HG02588 (cell line): Measurements from ENCODE around the gene SERBP1.
"Not testable (repeated sequence)": the region's sequence is repeated elsewhere in the genome, so short reads cannot be mapped to it uniquely, and the experiment has no call there.

Source experiments
- ATAC-seq: cut with Tn5 transposase; IDR thresholded peaks from one replicate; pipeline ENCODE4 v1.9.1; 2021; ENCODE audit warnings: mild to moderate bottlenecking, moderate library complexity; ENCODE audit not compliant: unreplicated experiment

The SERBP1 gene

DNA sequence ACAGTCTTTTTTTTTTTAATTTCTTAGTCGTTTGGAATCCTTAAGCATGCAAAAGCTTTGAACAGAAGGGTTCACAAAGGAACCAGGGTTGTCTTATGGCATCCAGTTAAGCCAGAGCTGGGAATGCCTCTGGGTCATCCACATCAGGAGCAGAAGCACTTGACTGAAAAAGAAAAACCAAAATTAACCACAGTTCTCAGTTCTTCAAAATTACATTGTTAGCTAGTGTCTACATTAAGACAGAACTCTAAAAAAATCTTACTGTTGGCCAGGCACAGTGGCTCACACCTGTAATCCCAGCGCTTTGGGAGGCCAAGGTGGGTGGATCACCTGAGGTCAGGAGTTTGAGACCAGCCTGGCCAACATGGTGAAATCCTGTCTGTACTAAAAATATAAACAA, 17.1 kb downstream of the SERBP1 start:
- ATAC-seq = not testable (repeated sequence)

DNA sequence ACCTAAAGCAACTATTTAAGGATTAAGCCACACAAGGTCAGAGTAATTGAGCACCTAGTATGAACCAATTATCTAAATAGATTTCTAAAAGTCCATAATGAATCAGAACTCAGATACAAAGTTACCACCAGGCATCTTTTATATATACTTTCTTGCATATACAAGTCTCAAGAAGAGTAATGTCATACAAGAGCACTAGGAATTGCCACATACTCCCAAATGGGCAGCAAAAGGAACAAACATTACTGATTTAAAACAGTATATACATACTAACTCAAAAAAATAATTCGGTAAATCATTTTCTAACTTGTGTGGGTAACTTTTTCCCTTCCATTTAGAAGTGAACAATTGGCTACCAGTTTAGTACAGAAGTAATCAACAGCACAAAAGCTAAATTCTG, 22.1 kb downstream of the SERBP1 start:
- no peak for ATAC-seq

GRCh38 chr1:67407498-67407897, 22.7 kb downstream of the SERBP1 start:
- no peak for ATAC-seq

- ATAC-seq = no peak
Measured at GRCh38 chr1:67405473-67406245, 24.5 kb downstream of the SERBP1 start.

- ATAC-seq = no peak
Measured at GRCh38 chr1:67404212-67404620, 26.0 kb downstream of the SERBP1 start.

- ATAC-seq = no peak
Measured at GRCh38 chr1:67401443-67401842, 28.8 kb downstream of the SERBP1 start.

DNA sequence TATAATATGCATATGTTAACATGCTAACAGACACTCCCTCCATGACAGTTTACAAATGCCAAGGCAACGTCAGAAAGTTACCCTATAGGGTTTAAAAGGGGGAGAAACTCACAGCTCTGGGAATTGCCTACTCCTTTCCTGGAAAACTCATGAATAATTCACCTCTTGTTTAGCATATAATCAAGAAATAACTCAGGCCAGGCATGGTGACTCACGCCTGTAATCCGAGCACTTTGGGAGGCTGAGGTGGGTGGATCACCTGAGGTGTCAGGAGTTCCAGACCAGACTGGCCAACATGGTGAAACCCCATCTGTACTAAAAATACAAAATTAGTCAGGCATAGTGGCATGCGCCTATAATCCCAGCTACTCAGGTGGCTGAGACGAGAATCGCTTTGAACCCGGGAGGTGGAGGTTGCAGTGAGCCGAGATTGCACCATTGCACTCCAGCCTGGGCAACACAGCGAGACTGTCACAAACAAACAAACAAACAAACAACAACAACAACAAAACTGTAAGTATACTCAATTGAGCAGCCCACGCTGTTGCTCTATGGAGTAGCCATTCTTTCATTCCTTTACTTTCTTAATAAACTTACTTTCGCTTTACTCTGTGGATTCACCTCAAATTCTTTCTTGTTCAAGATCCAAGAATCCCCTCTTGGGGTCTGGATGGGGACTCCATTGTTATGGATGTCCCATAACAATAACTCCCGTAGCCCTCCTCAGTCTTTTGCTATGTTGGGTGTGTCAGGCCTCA, 30.0 kb downstream of the SERBP1 start:
- ATAC-seq = not testable (repeated sequence)

DNA sequence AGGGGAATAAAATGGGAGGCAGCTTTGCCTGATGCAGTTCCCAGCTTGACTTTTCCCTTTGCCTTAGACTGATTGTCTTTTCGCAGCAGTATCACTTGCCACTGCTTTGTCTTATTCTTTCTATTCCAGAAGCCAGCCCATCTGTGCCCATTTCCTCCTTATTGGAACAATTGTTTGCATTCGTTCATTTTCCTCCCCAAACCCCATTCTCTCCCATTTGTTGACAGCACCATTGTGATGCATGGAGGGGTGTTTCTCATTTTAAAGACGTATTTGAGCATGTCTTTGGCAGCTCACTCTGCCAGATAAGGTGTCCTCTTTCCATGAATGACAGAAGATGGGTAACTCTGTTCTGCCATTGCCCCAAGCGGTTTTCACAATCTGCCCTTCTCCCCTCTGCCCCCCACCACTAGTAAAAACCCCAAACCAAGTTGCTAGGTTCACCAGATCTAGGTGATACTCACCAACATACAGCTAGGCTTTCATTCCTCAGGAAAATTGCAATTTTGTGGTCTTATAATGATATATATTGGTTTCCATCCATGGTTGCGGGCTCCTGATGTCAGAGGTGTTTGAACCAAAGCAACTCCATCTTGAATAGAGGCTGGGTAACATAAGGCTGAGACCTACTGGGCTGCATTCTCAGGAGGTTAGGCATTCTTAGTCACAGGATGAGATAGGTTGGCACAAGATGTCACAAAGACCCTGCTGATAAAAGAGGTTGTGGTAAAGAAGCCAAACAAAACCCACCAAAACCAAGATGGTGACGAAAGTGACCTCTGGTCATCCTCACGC, 30.8 kb downstream of the SERBP1 start:
- no peak for ATAC-seq

GRCh38 chr1:67394548-67394947, 35.7 kb downstream of the SERBP1 start:
- ATAC-seq = no peak

GRCh38 chr1:67393737-67394136, 36.5 kb downstream of the SERBP1 start:
- ATAC-seq = no peak

DNA sequence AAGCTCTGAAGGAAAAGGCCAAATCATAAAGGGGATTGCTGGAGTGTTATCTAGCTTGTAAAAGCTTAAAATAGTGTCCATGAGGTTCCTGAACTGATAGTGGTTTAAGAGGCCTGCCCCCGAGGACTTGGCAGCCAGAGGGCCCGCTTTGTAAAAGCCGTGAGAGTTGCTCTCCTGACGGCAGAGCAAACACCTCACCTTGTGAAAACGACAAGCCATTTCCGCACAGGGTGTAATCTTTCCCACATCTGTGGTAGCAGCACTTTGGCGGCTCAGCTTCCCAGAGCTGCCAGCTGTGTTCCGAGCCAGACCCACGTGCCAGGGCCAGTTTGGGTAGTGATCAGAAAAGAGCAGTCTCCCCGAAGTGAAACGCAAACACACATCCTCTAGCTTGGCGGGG, 37.0 kb downstream of the SERBP1 start:
- ATAC-seq = no peak

DNA sequence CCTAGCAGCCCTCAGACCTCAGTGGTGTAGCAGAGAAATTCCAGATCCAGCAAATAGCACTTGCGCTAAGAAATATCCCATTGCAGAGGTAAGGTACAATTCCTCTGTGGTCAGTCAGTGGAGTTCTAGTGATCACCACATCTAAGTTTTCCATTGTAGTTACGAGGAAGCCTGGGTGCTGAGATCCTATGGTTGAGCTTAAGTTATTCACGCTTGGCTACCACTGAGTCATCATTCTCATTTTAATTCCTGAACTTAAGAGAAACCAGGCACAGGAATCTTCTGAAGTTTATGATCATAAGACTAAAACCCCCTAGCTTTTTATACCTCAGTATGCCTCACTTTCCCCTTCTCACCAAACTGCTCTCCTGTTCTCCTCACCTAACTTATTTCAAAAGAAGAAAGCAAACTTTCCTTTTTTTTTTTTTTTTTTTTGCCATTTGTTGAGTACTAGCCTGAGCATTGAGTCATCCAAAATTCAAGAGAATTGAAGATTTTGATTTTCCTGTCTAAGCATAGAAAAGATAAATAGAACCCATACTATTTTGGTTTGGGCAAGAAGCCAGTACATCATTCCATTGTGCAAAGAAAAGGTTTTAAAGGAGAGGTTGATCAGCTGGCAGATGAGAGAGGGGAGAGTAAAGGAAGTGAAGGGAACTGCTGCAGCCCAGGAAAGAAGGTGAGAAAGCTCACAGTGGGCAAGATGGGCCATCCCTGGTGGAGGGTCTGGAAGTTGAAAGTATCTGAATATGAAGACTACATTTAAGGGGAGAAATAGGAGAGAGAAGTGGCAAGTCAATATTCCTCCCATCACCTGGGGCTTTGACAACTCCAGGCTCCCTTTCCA, 39.9 kb downstream of the SERBP1 start:
- ATAC-seq = no peak

- ATAC-seq = no peak
Measured at GRCh38 chr1:67383999-67384638, 46.1 kb downstream of the SERBP1 start.

DNA sequence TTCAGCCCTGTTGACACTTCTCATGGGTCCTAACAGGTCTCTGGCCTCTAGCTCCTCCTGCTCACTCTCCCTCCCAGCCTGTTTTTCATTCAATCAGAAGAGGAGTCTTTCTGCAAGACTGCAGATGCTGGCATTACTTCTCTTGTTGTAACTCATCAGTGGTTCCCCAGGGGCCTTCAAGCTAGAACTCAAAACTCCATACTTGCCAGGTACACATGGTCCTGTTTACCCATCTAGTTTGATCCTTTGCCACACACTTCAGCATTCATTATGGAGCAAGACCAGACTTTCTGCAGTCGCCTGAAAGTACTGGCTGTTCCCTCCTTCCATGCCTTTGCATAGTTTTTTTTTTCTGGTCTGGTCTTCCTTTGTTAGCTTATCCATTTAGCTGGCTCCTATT, 47.9 kb downstream of the SERBP1 start:
- no peak for ATAC-seq

DNA sequence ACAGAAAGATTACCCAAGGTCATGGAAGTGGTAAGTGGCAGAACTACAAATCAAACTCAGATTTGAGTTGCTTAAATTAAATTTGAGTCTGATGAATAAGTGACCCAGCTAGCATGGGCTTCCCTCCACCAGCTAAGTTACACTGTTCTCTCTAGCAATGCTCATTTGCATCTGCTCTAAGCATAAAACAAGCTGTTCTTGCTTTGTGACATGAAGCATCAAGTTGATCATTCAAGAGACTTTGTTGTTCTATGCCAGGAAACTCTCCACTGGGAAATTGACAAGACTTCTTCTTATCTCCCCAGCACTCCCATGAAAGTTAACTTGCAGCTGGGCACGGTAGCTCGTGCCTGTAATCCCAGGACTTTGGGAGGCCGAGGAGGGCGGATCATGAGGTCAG, 49.0 kb downstream of the SERBP1 start:
- ATAC-seq = no peak

- no peak for ATAC-seq
Measured at GRCh38 chr1:67377253-67377652, 52.9 kb downstream of the SERBP1 start.

GRCh38 chr1:67376381-67376780, 53.8 kb downstream of the SERBP1 start:
- no peak for ATAC-seq

GRCh38 chr1:67372898-67373297, 57.3 kb downstream of the SERBP1 start:
- ATAC-seq = no peak

- no peak for ATAC-seq
Measured at GRCh38 chr1:67372136-67372535, 58.1 kb downstream of the SERBP1 start.

- ATAC-seq = no peak
Measured at GRCh38 chr1:67371681-67372080, 58.5 kb downstream of the SERBP1 start.
